Measurements from ENCODE around the gene ZDHHC15.
"Not testable (repeated sequence)": the region's sequence is repeated elsewhere in the genome, so short reads cannot be mapped to it uniquely, and the experiment has no call there.

The ZDHHC15 gene

GRCh38 chrX:75337525-75337924 is 185.3 kb downstream of the ZDHHC15 start:
- ATAC-seq (no peak), DNase-seq (ENCODE audit: low spot score in 2 of 2) (no peak)
- Mint-ChIP-seq H3K4me1 (no peaks in the 10 kb centered on the region), H3K27ac (no peak overlapping the region), H3K4me3 (no peak overlapping the region), H3K9me3 (no peaks in the 10 kb centered on the region), H3K36me3 (peaks cover 29% of the 10 kb centered on the region)

- Mint-ChIP-seq H3K4me1 (no peaks in the 10 kb centered on the region), H3K27ac (no peak overlapping the region), H3K9me3 (peaks cover 4% of the 10 kb centered on the region), H3K36me3 (peaks cover 53% of the 10 kb centered on the region), H3K4me3 (no peak overlapping the region)
- ATAC-seq, result no peak
- no peak for DNase-seq (ENCODE audit: low spot score in 2 of 2)
Measured at GRCh38 chrX:75335127-75335458, 187.7 kb downstream of the ZDHHC15 start.

GRCh38 chrX:75334407-75335126 is 188.3 kb downstream of the ZDHHC15 start:
- not testable (repeated sequence) for H3K4me1 Mint-ChIP-seq; H3K9me3 Mint-ChIP-seq; H3K27ac Mint-ChIP-seq; ATAC-seq; H3K4me3 Mint-ChIP-seq; DNase-seq (ENCODE audit: low spot score in 2 of 2)
- peaks cover 58% of the 10 kb centered on the region for H3K36me3 Mint-ChIP-seq

- DNase-seq (ENCODE audit: low spot score in 2 of 2) (no peak), ATAC-seq (no peak)
- Mint-ChIP-seq H3K36me3 (peaks cover 89% of the 10 kb centered on the region), H3K4me1 (no peaks in the 10 kb centered on the region), H3K9me3 (peaks cover 4% of the 10 kb centered on the region), H3K27ac (no peak overlapping the region), H3K4me3 (no peak overlapping the region)
Measured at GRCh38 chrX:75327607-75328006, 195.2 kb downstream of the ZDHHC15 start.
